NCI-H1092 (cell line): ENCODE data around the gene IL1RAPL1.

Experiments
- DNase-seq: peaks from one replicate; lab custom pipeline; 2025; lab: John Stamatoyannopoulos, UW

IL1RAPL1 gene

GRCh38 chrX:29792335-29792734, 1205.1 kb downstream of the IL1RAPL1 start:
- DNase-seq, result no peak

GRCh38 chrX:29797156-29797555, 1209.9 kb downstream of the IL1RAPL1 start:
- DNase-seq, result no peak

- DNase-seq, result no peak
Observed at GRCh38 chrX:29798469-29798868, 1211.2 kb downstream of the IL1RAPL1 start.

GRCh38 chrX:29813174-29813573, 1225.9 kb downstream of the IL1RAPL1 start:
- no peak for DNase-seq

GRCh38 chrX:29824176-29824906, 1237.1 kb downstream of the IL1RAPL1 start:
- DNase-seq, result no peak

GRCh38 chrX:29826742-29827141, 1239.5 kb downstream of the IL1RAPL1 start:
- no peak for DNase-seq

- DNase-seq, result no peak
Observed at GRCh38 chrX:29834311-29834710, 1247.1 kb downstream of the IL1RAPL1 start.

GRCh38 chrX:29834764-29835163, 1247.5 kb downstream of the IL1RAPL1 start:
- no peak for DNase-seq

GRCh38 chrX:29841750-29842149, 1254.5 kb downstream of the IL1RAPL1 start:
- no peak for DNase-seq

GRCh38 chrX:29842552-29842951, 1255.3 kb downstream of the IL1RAPL1 start:
- no peak for DNase-seq

- DNase-seq, result no peak
Observed at GRCh38 chrX:29851857-29852605, 1264.8 kb downstream of the IL1RAPL1 start.

- no peak for DNase-seq
Observed at GRCh38 chrX:29852767-29853166, 1265.5 kb downstream of the IL1RAPL1 start.

GRCh38 chrX:29858714-29859113, 1271.5 kb downstream of the IL1RAPL1 start:
- DNase-seq, result no peak

GRCh38 chrX:29862126-29862677, 1275.0 kb downstream of the IL1RAPL1 start:
- DNase-seq, result no peak

- DNase-seq, result no peak
Observed at GRCh38 chrX:29867971-29868370, 1280.7 kb downstream of the IL1RAPL1 start.

GRCh38 chrX:29869837-29870236, 1282.6 kb downstream of the IL1RAPL1 start:
- DNase-seq, result no peak

GRCh38 chrX:29870608-29871007, 1283.4 kb downstream of the IL1RAPL1 start:
- DNase-seq, result no peak

- DNase-seq, result no peak
Observed at GRCh38 chrX:29872831-29873230, 1285.6 kb downstream of the IL1RAPL1 start.

GRCh38 chrX:29876733-29877132, 1289.5 kb downstream of the IL1RAPL1 start:
- no peak for DNase-seq

- no peak for DNase-seq
Observed at GRCh38 chrX:29880977-29881376, 1293.7 kb downstream of the IL1RAPL1 start.

- no peak for DNase-seq
Observed at GRCh38 chrX:29890004-29890403, 1302.8 kb downstream of the IL1RAPL1 start.

- DNase-seq, result no peak
Observed at GRCh38 chrX:29890646-29891200, 1303.5 kb downstream of the IL1RAPL1 start.

GRCh38 chrX:29902004-29902403, 1314.8 kb downstream of the IL1RAPL1 start:
- no peak for DNase-seq
